HUDEP-2 (cell line): ENCODE data around the gene NR5A1.

Experiments
- DNase-seq, 76 experiments: peaks; one replicate each; lab custom pipeline; 2025; ENCODE audit not compliant: unreplicated experiment in 76 of 76; lab: John Stamatoyannopoulos, UW

NR5A1 gene

DNA sequence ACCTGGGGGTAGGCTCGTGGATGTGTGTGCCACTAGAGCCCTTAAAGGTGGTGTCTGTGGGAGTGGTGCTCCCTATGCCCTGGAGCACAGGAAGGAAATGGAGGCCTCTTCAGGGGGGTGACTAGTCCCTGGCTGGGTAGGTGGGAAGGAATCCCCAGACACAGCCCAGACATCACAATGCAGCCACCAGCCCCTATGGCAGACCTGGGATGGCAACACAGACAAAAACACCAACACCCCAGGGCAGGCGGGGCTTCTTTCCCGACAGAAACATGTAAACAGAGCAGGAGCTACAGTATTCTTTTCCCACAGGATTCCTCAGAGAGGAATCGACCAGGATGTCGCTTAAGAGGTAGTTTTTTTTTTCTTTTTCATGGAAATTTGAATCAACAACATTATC lies 10.4 kb upstream of the NR5A1 start:
- DNase-seq = no peak

DNA sequence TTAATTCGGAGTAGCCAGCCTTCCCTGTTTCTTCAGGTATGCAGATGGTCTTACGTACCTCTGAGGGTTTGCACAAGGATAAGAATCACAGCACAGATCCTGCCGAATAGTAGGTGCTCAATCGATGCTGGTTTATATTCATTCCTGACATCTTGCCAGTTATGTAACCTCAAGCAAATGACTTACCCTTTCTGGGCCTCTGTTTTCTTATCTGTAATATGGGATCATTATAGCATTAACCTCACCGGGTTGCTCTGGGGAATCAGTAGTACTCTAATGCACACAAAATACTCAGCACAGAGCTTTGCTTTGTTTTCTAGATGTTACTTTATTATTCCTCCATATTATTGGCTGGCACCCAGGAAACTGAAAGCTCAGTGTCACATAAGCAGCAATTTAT lies 7.7 kb upstream of the NR5A1 start:
- no peak for DNase-seq

DNA sequence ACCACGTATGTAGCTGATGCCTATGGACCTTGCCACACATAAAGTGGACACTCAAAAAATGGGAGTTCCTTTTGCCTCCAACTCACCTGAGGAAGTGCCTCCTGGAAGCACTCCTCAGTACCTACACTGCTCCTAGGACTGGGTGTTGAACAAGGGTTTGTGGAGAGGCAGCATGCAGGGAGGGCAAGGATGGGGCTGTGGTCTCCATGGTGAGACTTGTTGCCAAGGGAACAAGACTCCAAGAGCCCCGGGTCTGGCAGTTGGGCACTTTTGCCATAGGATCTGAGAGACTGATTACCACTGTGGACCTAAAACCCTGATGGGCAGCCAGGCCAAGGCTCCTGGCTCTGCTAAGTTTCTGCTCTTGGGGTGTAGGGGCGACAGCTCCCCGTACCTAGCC lies 6.9 kb upstream of the NR5A1 start:
- DNase-seq = no peak

DNA sequence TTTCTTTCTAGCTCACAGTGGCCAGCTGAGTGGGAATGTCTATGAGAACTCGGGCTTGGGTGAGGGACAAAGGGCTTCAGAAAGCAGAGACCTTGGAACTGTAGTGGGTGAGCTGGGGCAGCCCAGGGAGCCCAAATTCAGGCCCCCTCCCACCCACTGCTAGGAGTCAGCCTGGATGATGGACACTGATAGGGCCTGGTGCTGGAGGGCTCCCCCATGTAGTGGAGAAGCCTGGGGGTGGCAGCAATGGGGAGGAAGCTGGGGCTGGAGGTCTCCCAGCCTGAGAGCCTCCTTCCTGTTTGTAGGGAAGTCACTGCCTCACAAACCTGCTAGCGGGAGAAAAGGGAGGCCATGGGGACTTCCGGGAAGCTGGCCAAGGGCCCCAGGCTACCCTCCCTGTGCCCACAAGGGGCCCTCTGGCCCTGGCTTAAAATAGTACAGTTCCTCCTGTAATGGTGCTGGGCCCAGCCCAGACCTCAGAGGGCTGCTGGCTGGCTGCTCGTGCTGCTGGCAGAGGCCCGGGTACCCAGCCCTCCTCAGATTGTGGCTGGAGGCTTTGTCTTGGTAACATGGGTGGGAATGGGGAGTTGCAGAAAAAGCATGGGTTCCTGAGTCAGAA lies 6.3 kb upstream of the NR5A1 start:
- DNase-seq = peak in 59 of 76 experiments; percentile 14 to 66 (median 39)

DNA sequence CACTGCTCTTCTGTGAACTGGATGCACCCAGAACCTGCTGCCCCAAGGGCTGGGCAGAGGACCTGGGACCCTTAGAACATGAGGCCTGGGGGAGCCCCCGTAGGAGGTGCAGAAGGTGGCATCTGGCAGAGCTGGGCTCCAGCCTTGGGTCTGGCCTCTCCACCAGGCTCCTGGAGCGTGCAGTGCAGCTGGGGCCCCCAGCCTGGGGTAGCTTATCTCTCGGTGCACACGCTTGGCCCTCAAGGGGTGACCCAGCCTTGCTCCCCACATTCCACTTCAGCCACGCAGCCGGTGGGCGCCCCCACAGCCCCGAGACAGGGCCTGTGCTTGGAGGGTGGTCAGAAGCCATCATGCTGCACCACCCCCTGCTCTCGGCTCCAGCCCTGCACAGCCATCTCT lies 5.6 kb upstream of the NR5A1 start:
- DNase-seq = peak in 59 of 76 experiments; percentile 18 to 88 (median 52)

DNA sequence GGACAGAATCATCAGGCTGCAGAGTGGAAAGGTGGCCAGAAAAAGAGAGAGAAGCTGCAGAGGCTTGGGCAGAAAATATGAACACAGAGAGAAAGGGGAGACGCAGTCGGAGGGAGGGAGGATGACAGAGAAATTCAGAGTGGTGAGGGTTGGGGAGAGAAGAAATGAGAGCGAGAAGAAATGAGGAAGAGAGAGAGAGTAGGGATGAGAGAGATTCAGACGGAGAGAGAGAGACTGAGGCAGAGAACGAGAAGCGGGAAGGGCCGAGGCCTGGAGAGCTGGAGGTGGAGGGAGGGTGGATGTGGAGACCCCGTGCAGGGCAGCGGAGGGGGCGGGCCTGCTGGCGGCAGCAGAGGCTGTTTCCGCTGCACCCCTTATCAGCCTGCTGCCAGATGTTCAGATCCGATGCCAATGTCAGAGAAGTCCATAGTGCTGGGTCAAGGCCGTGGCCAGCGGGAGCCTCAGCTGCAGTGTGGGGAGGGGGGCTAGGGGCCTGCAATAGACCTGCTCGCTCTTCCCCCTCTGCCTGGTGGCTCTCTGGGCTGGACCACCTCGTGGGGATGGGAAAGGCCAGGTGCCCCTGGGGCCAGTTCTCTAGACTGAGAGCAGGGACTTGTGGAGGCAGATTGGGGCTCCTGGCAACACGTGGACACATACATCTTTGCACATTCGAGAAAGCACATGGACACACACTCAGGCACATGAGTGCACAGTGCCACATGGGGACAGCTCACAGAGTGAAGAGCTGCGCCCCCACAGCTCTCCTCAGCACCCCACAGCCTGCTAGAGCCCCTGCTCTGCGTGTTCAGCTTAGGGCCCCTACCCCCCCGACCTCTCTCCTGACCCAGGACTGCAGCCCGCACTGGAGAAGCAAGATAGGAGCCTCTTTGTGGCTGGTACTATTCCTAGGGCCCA lies 4.9 kb upstream of the NR5A1 start:
- DNase-seq = peak in 73 of 76 experiments; percentile 18 to 91 (median 69)

DNA sequence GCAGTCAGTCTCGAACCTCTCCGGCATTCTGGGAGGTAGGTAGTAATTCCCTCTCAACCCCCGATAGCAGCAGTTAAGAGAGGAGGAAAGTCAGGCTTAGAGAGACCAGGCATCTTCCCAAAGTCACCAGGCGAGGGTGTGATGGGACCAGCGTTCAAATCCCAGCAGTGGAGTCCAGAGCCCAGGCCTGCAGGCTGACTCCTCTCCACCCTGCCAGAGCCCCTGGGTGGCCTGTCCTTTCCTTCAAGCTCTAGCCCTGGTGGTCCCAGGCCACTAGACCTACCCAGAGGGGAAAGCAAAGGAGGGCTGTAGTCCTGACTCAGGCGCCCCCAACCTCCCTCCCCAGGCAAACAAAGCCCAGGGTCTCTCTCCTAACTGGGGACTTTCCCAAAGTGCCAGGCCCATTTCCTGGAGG lies 4.2 kb upstream of the NR5A1 start:
- peak in 18 of 76 experiments; percentile 9 to 48 (median 16) for DNase-seq

DNA sequence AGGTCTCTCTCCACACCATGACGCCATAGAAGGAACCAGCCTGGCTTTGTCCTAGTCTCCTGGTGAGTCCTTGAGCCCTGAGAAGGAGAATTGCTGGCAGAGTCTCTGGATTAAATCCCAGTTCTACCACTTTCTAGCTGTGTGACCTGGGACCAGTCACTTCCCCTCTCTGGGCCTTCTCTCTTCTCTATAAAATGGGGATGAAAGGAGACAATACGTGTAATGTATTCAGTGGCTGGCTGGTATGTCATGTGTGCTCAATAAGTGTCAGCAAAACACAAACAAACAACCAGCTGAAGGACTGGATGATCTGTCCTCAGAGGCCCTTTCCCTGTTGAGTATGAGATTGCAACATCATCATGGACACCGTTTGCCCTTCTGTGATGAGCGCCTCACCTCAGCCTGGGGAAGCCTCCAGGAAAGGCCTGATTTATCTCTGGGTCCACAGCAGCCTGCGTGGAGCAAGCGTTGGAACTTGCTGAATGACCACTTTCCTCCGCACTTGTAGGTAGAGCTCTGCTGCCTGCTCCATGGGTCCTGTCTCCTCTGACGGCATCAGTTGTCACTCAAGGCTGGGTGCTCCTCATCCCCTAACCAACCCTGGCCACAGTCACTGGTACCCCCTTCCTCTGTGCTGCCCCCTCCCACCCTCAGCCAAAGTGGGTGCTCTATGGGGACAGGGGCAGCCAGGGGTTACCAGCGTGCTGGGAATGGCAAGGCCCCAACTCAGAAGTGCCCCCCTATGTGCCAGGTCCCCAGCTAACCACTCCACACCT lies 3.6 kb upstream of the NR5A1 start:
- no peak for DNase-seq

DNA sequence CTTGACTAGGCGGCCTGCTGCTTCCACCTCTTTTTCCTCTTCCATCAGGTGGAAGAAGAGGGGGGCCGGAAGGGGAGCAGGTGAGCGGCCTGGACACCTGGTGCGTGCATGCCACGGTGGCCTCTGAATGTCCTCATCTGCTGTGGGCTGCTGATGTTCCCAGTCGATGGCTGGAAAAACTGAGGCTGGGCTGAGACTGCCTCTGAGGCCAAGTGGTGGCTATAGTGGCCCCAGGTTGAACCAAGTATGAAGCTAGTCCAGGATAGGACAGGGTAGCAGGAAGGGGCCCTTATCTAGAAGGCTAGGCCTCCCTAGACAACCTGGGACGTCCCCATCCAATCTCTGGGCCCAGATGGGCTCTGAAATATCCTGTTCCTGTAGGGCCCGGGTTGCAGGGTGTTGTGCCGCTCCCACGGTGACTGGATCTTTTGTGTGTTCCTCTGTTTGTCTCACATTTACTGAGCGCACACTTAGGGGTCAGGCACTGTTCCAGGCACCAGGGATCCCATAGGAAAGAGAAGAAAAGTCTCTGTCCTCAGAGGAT lies 753 bp upstream of the NR5A1 start:
- DNase-seq = peak in 5 of 76 experiments; percentile 9 to 25 (median 18)

DNA sequence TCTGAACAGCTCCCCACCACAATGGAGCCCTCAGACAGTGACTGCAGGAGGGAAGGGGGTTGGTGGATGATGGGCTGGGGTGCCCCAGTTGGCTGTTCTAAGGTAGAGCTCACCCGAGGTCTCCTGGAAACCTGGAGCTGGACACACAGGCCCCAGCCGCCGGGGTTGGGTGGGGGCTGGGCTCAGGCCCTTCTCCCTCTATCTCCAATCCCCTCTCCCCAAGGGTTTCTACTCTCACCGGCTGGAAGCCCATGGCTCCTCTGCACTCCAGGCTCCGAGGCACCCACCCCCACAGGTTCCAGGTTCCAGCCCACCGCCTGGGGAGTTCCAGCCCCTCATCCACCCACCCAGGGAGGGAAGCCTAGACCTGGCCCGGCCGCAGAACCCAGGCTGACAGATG lies 766 bp downstream of the NR5A1 start:
- DNase-seq = no peak

DNA sequence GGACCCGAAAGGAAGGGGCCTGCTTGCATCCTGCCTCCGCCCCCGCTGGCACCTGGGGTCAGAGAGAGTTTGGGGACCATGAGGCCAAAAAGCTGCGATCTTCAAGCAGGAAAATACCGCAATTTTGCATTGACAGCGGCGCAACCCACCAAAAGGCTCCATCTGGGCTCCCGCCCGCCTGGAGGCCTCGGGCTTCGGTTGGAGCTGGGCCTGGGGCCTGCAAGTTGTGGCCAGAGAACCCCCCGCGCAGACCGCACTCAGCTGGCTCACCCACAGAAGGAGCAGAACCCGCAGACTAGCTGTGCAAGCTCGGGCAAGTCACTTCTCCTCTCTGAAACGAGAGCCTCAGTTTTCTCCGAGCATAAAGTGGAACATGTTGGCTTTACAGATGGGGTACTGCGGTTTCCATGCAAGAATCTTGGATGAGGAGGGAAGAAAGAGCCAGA lies 1.3 kb downstream of the NR5A1 start:
- DNase-seq = no peak

DNA sequence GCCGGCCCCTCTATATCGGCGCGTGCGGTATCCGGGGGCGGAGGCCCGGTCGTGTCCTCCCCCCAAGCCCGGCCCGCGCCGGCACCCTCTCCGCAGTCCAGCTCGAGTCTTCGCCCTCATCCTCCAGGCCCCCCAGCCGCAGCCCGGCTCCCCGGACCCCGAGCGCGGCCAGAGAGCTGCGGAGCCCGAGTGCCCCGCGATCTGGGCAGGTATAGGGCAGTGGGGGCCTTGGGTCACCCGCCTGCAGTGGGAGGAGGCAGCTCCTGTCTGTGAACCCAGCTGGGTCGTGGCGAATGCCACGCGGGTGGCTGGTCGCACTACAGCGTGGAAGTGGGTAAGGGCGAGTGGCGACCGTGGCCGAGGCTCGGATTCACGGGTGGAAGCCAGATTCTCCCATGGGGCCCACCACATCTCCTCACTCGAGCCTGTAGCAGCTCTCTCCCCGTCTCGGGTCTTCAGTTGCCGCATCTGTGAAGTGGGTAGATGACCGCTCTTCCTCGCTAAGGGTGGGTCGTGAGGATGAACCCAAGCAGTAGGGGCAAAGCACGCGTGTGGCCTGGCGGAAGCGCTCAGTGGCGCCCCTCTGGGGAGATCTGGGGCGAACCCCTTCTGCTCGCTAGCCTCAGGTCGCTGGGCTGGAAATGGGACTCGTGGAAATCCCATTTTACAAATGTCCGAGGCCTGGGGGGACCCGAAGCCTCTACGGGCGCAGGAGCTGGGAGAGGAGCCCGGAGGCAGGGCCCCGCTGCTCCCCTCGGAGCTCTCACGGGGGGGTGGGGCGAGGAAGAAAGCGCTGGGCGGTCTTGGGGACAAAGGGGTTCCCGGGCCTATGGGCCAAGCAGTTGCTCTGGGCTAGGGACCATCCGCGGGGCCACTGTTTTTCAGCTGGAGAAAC lies 1.9 kb downstream of the NR5A1 start:
- DNase-seq = no peak

DNA sequence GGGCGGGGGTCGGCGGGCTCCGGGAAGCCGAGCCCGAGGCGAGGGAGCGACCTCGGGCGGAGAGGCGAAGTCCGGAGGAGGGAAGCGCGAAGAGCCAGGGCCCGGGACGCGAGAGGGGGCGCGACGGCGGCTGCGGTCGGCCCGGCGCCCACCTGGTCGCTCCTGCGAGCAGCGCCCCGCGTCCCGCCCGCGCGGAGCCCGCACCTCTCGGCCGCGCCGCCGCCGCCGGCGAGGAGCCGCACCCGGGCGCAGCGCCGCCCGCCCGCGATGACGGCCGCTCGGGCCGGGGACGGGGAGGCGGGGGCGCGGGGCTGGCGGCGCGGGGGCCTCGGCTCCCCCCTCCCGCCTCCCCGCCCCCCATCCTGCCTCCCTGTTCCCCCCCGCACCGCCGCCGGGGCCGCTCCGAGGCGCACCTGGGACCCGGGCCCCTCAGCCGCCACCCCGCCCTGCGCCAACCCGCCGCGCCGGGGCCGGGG lies 2.6 kb downstream of the NR5A1 start:
- no peak for DNase-seq

DNA sequence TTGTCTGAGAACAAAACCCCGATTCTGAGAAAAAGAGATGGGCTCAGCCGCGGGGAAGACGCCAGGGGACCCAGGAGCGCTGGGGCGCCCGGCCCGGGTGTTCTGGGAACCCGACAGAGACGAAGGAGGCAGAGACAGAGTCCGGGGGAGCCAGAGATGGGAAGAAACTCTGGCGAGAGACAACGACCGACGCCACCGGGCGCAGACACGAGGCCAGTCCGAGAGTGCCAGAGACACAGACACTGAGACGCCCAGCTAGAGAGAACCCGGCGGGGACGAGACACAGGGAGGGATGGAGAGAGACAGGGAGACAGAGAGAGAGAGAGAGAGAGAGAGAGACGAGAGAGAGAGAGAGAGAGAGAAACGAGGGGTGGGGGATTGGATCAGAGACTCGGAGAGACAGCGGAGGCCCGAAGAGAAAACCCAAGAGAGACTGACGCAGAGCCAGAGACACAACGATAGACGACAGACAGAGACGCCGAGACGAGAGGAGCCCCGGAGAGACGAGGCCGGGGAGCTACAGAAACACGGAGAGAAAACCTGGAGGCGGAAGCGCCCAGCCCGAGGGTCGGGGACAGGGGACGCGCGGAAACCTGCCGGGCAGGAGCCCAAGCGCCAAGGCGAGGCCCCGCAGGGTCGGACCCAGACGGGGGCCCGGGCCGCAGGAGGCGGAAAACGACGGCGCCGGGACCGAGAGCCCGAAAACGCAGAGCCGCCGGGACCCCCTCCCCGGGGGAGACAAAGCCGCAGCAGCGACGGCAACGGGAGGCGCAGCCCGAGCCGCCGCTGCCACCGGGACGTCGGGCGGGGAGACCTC lies 3.3 kb downstream of the NR5A1 start:
- DNase-seq = no peak

DNA sequence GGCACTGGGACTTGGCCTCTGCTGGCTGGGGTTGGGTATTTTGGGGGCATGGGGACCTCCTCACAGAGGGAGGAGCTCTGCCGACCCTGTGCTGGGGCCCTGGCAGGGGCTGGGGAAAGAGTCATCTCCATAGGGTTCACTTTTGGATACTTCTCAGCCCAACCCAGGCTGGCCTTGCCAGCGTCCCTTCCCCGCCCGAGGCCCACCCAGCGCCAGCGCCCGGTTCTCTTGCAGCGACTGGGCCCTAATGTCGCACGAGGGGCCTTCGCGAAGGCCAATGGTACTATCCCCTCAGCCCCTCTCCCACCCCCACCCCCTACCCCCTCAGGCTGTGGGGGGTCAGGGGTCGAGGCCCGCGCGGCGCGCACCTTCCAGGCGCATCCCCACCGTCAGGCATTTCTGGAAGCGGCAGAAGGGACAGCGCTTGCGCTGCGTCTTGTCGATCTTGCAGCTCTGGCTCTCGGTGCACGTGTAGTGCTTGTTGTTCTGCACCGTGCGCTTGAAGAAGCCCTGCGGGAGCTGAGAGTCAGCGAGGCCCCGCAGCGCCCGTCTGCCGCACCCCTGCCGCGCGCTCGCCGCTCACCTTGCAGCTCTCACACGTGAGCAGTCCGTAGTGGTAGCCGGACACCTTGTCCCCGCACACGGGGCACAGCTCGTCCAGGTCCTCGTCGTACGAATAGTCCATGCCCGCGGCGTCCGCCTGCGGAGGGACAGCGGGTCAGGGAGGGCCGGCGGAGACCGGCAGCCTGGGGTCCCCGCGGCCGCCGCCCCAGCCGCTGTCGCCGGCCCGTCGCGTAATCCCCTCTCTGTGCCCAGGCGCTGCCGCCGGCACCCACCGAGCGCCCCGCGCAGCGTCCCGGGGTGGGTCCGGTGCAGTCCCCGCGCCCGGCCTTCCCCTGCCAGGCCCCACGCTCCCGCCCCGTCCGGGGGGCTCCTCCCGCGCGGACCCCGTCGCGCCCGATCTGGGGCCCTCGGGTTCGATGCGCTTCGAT lies 4.2 kb downstream of the NR5A1 start:
- DNase-seq = no peak

DNA sequence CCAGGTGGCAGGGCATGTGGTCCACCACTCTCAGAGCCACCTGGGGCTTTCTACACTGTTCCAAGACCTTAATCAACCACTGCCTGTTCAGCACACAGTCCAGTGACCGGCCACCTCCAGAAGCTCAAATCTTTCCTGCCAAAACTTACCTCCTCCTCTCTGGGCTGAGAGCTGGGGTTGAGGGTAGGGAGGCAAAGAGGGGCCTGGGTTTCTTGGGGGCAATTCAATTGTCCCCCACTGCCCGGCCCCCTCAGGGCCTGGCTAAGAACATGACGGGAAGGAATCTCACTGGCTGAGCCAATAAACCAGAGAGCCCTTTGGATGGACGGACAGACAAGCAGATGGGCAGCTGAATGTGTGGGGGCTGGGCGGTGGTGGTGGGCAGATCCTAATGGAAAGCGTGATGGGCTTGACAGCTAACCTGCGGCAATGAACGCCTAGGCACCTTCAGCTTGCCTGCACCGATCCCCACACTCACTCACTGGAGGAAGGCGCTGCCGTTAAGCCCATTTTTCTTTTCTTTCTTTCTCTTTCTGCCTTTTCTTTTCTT lies 5.4 kb downstream of the NR5A1 start:
- no peak for DNase-seq

DNA sequence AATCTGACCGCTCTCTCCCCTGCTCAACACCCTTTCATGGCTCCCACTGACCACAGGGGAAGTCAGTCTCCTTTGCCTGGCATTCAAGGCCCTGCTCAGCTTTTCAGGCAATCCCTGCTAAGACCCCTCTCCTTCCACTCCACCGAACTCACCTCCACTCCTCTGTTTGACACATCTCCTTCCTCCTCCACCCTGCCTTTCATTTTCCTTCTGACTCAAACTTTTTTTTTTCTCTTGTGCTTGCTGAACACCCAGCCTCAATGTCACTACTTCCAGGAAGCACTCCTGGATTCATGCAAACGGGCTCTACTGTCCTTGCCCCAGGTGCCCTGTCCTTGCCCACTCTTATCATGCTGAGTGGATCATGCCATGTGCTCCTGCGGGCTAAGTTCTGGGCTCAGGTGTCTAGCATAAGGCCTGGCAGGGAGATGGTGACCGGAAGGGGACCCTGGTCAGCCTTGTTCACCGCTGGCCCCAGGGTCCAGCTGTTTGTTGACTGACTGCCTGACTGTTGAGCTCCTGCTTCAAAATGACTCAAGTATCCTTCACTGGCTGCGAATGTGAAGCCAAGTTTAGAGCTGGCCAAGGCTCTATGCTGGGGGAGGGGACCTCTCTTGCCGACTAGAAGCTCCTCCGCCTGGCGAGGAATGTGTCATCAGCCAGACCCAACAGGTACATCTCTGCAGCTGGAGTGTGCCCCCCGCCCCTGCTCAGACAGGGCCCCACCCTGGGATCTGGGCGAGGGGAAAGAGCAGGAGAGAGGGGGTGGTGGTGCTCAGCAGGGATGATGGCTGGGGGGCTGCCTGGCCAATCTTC lies 6.2 kb downstream of the NR5A1 start:
- DNase-seq = no peak
